Ovary (tissue), 1 donor: Measurements from ENCODE around the gene PPP1R9B.

Experiments
- EP300 ChIP-seq: sonication (generic); formaldehyde crosslinking; IDR thresholded peaks from one replicate; pipeline ENCODE4 v1.6.1; 2017; ENCODE audit warnings: antibody characterized with exemption
- POLR2A ChIP-seq: fragments of 450-650 bp; IDR thresholded peaks from one replicate; pipeline ENCODE4 v1.6.1; 2017; ENCODE audit warnings: antibody characterized with exemption, mild to moderate bottlenecking, moderate library complexity

GRCh38 chr17:50117202-50118051 lies 33.0 kb downstream of the PPP1R9B start:
- TF ChIP-seq POLR2A, result no peak
- no peak for TF ChIP-seq EP300
